NCI-H2171 (cell line): Measurements from ENCODE around the gene RAB41.
"Not testable (repeated sequence)": the region's sequence is repeated elsewhere in the genome, so short reads cannot be mapped to it uniquely, and the experiment has no call there.

Experiments used
- DNase-seq: peaks from one replicate; lab custom pipeline; 2025; lab: John Stamatoyannopoulos, UW

RAB41 gene

DNA sequence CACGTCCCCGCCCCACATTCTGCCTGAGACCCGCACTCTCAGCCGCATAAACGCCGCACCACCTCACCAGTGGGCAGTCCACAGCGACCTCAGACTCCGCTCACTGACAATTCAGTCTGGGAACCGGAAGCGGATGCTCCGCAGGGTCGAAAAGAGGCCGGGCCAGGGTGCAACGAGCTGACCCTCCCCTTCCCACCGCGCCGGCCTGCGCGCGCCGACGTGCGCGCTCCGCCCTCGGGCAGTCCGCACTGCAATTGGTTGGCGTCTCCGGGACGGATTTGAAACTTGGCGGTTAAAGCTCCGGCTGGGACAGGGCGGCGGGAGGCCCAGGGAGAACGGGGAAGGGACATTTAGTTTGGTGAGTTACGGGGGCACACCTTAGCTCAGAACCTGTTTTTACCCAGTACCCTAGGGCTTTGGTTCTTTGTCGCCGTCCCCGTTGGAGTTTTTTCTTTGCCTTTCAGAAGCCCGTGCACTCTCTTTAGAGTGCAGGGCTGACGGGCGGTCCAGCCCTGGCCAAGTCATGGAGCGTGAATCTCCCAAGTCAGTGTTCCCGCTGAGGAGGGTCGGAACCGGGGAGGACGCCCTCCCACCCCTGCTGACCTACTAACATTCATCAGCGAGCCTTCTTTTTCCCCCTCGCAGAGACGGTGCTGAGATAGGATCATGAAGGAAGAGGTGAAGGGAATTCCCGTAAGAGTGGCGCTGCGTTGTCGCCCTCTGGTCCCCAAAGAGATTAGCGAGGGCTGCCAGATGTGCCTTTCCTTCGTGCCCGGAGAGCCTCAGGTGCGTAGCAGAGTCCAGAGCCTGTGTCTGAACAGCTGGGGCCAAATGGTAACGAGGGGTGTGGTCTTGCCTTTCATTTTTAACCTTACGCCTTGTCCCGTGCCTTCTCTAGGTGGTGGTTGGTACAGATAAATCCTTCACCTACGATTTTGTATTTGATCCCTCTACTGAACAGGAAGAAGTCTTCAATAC lies 8.1 kb downstream of the RAB41 start, which contains the start of the genes KIF4A and PDZD11:
Gene KIF4A, plus strand, starts transcription at position 312 of the 978 bp plus-strand sequence. Its CDS starts 355 bp downstream, at position 667.
Gene PDZD11, minus strand, starts transcription at position 135 of the 978 bp plus-strand sequence. CDS start 586 bp downstream, outside the sequence.
- peak; percentile 67 for DNase-seq

DNA sequence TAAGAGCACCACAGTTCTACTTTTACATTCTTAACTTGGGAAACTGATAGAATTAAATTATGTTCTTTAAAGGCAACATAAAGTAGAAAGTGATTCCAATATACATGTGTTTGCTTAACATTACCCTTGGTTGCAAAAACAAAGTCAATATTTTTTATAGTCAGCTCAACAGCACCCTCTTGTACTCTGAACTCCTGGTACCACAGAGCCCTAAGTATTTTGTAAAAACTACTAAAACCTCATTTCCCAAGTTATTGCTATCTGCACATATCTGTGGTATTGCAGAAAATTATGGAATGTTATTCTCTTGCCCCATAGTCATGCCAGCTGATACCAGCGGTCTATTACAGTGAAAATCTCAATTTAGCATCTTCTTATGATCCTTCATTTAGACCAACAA lies 10.8 kb downstream of the RAB41 start:
- no peak for DNase-seq

DNA sequence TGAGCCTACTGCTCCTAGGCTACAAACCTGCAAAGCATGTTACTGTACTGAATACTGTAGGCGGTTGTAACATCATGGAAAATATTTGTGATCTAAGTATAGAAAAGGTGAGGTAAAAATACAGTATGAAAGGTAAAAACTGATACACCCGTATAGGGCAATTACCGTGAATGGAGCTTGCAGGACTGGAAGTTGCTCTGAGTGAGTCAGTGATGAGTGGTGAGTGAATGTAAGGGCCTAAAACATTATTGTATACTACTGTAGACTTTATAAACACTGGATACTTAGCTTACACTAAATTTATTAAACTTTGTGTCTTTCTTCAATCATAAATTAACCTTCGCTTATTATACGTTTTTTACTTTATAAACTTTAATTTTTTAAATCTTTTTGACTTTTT lies 11.6 kb downstream of the RAB41 start:
- DNase-seq = no peak

DNA sequence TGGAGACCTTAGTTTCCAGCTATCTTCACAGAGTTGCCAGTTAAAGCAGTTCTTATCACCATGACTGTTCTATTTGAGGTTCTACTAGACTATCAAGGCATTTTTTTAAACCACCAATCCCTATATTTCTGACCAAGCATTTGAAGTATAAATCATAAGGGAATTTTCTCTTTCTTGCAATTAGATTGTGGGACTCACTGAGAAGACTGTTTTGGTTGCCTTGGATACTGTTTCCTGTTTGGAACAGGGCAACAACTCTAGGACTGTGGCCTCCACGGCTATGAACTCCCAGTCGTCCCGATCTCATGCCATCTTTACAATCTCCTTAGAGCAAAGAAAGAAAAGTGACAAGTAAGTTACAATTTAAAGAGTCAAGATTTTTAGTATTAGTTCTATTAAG lies 19.7 kb downstream of the RAB41 start:
- DNase-seq = no peak

DNA sequence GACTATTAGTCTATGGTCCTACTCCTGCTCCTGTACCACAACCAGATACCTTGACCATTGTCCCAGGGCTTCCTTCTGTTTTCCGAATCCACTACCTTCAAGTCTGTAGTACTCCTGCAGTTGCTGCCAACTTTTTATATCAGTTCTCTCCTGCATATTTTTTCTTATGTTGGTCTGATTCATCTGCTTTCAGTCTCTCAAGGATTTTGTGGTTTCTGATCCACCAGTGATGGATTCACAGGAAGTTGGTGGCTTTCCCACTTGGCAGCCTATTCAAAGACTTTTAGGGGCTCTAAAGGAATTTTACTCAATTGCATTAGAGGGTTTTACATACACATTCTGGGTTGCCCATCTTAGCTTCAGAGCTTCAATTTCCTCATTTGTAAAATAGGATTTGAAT lies 31.5 kb downstream of the RAB41 start:
- no peak for DNase-seq

DNA sequence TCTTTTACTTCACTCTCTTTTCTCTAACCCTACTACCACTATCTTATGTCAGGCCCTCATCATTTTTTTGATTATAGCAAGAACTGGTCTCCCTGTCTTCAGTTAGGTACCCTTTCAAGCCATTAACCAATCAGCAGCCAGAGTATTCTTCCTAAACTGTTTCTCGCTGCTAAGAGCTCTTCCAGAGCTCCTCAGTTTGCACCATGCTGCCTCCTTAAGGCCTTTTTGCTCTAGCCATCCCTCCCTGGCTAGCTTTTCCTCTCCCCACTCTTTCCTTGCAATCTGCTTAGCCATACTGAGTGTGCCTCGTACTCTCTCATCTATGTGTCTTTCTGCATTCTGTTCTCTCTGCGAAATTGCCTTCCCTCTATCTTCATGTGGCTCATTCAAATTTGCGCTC lies 40.8 kb downstream of the RAB41 start:
- DNase-seq = no peak

DNA sequence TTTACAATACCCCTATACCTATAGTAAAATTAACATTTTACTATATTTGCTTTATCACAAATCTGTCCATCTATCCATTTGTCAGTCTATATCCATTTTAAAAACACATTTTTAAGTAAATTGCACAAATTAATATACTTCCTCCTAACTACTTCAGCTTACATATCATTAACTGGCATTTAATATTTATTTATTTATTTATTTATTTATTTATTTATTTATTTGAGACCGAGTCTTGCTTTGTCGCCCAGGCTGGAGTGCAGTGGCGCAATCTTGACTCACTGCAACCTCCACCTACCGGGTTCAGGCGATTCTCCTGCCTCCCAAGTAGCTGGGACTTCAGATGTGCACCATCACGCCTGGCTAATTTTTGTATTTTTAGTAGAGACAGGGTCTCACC lies 41.7 kb downstream of the RAB41 start:
- not testable (repeated sequence) for DNase-seq

DNA sequence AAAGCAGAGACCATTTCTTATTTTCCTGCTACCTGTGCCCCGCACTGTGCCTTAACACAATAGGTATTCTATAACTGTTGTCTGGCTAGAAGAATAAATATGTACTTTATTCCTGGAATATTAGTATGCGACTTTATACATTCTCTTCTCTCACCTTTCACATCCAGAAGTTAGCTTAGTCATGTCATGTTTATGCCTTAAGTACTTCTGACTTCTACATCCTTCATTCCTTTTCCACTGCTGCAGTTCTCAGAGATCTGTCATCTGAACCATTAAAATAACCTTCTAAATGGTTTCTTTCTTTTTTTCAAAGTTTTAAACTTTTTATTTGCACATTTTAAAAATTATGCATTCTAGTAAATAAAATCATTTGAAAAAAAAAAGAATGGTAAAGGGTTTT lies 42.4 kb downstream of the RAB41 start:
- DNase-seq = no peak

DNA sequence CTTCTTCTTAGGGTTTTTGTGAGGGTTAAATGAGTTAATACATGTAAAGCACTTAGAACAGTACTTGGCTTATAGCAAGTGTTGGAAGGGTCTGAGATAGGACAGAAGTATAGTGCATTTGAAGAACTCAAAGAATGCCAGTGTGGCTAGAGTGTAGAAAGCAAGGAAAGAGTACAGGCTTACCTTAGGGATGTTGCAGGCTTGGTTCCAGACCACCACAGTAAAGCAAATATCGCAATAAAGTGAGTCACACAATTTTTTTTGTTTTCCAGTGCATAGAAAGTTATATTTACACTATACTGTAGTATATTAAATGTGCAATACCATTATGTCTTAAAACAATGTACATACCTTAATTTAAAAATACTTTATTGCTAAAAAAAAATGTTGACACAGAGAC lies 49.2 kb downstream of the RAB41 start:
- DNase-seq = no peak

DNA sequence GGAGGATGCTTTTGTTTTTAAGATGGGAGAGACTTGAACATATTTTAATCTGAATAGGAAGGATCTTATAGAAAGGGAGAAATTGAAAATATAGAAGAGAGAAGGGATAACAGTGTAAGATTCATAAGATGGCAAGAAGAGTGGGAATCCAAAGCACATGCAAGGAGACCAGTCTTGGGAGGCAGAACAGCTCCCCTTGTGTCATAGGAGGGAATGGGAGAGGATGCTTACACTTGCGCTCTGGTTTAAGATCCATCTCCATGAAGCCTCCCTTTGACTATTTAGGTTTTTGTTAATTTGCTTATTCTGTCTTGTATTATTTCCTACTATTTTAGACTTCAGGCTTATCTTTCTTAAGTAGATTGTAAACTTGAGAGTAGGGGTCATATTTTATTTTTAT lies 50.6 kb downstream of the RAB41 start:
- DNase-seq = no peak
